Endothelial cell of umbilical vein (primary cell): ENCODE data around the gene SPON2. TPM values are rescaled to one million over a fixed set of nuclear protein-coding genes. Genes with fewer than 3 reads are reported as not detected.

Source experiments
- BruUV-seq: library from RNA; stranded (reverse); fragments of 400-500 nt; replicated peaks from 2 replicates; lab custom pipeline; 2021; lab: Mats Ljungman, UMichigan
- CTCF ChIA-PET: fragments of 300-600, 350-600 bp; sonication (Branson Sonifier 250); formaldehyde crosslinking; loops from one replicate; lab custom pipeline; 2021; ENCODE audit warnings: antibody characterized with exemption, inconsistent platforms; lab: Charles Lee
- POLR2A ChIA-PET: fragments of 300-600, 350-600 bp; sonication (Branson Sonifier 250); formaldehyde crosslinking; loops from one replicate; lab custom pipeline; 2021; ENCODE audit warnings: antibody characterized with exemption, inconsistent platforms; lab: Charles Lee
- DNase-seq: peaks from one replicate; pipeline ENCODE4 v3.0.0-alpha.2; 2011; ENCODE audit warnings: low read depth, low spot score
- FAIRE-seq: peaks from 2 replicates; lab custom pipeline; 2011; peaks lifted over from hg19 to GRCh38; lab: Jason Lieb, UNC
- H2AFZ ChIP-seq: 2 replicates; pipeline ENCODE4 v1.6.0; 2012; ENCODE audit warnings: low read depth, low read length, control low read depth, inconsistent platforms
- H3K27ac ChIP-seq: 2 replicates; pipeline ENCODE4 v1.5.1; 2011; ENCODE audit warnings: low read depth, mild to moderate bottlenecking, control low read depth, low read length, moderate library complexity; ENCODE audit not compliant: insufficient read depth
- H3K27me3 ChIP-seq, 2 experiments: 2 replicates each; pipeline versions ENCODE4 v1.6.0 to v1.6.1; 2011; ENCODE audit warnings: low read length in 2 of 2, mixed read lengths in 1 of 2; ENCODE audit not compliant: control insufficient read depth in 2 of 2, insufficient read depth in 2 of 2
- H3K36me3 ChIP-seq, 2 experiments: 2 replicates in 1 of 2; 3 replicates in 1 of 2; pipeline ENCODE4 v1.5.1; 2011; ENCODE audit warnings: low read length in 2 of 2, mild to moderate bottlenecking in 1 of 2, moderate library complexity in 1 of 2; ENCODE audit not compliant: control insufficient read depth in 2 of 2, insufficient read depth in 2 of 2; ENCODE audit errors: extremely low read depth in 1 of 2
- H3K4me1 ChIP-seq: 3 replicates; pipeline ENCODE4 v1.5.1; 2011; ENCODE audit warnings: mild to moderate bottlenecking, low read length; ENCODE audit not compliant: control insufficient read depth, insufficient read depth; ENCODE audit errors: extremely low read depth
- H3K4me2 ChIP-seq: 2 replicates; pipeline ENCODE4 v1.6.1; 2011; ENCODE audit warnings: low read length, control low read depth, mixed read lengths; ENCODE audit not compliant: insufficient read depth
- H3K4me3 ChIP-seq, 3 experiments: fragments of 200-600 bp in 1 of 3; sonication (generic), shearing (Covaris generic) in 1 of 3; replicated peaks in 1 of 3; 2 replicates each; pipeline ENCODE4 v1.5.1; 2011 to 2016; ENCODE audit warnings: control low read depth in 3 of 3, low read length in 3 of 3, mild to moderate bottlenecking in 2 of 3, inconsistent platforms in 1 of 3, low read depth in 1 of 3, moderate library complexity in 1 of 3; ENCODE audit not compliant: insufficient read depth in 1 of 3
- H3K79me2 ChIP-seq: 2 replicates; pipeline ENCODE4 v1.6.0; 2012; ENCODE audit warnings: low read length, inconsistent platforms; ENCODE audit not compliant: control insufficient read depth, insufficient read depth
- H3K9ac ChIP-seq: replicated peaks from 2 replicates; pipeline ENCODE3; 2011; ENCODE audit warnings: low read length, control low read depth; ENCODE audit not compliant: insufficient read depth; ENCODE audit errors: extremely low read depth
- H3K9me1 ChIP-seq: replicated peaks from 3 replicates; pipeline ENCODE4 v1.6.0; 2011; ENCODE audit warnings: mild to moderate bottlenecking, low read length; ENCODE audit not compliant: control insufficient read depth, insufficient read depth; ENCODE audit errors: extremely low read depth
- H3K9me3 ChIP-seq: replicated peaks from 2 replicates; pipeline ENCODE4 v1.5.1; 2012; ENCODE audit warnings: low read length, inconsistent platforms; ENCODE audit not compliant: control insufficient read depth, insufficient read depth
- H4K20me1 ChIP-seq: replicated peaks from 2 replicates; pipeline ENCODE3; 2011; ENCODE audit warnings: mild to moderate bottlenecking, low read length; ENCODE audit not compliant: control insufficient read depth, insufficient read depth; ENCODE audit errors: extremely low read depth
- CTCF ChIP-seq, 2 donors: IDR thresholded peaks; 1 replicate in 1 of 2; 2 replicates in 1 of 2; pipeline ENCODE4 v1.5.1; 2011; ENCODE audit warnings: low read length in 2 of 2, mild to moderate bottlenecking in 2 of 2, moderate library complexity in 2 of 2, control low read depth in 1 of 2, inconsistent platforms in 1 of 2, low read depth in 1 of 2; ENCODE audit not compliant: insufficient read depth in 1 of 2; ENCODE audit errors: extremely low read depth in 1 of 2
- EZH2 ChIP-seq: IDR thresholded peaks from 2 replicates; pipeline ENCODE4 v1.6.1; 2012; ENCODE audit warnings: borderline replicate concordance, low read depth, mild to moderate bottlenecking, moderate library complexity, low read length, inconsistent platforms; ENCODE audit not compliant: severe bottlenecking
- FOS ChIP-seq: IDR thresholded peaks from 2 replicates; pipeline ENCODE4 v1.6.1; 2011; ENCODE audit warnings: mild to moderate bottlenecking, low read length, moderate library complexity, borderline replicate concordance; ENCODE audit not compliant: insufficient read depth
- GATA2 ChIP-seq: IDR thresholded peaks from 2 replicates; pipeline ENCODE4 v1.7.0; 2011; ENCODE audit warnings: low read depth, mild to moderate bottlenecking, moderate library complexity, mixed read lengths, low read length; ENCODE audit not compliant: insufficient read length, insufficient read depth
- JUN ChIP-seq: IDR thresholded peaks from 2 replicates; pipeline ENCODE4 v1.6.1; 2011; ENCODE audit warnings: borderline replicate concordance, low read depth; ENCODE audit not compliant: insufficient read length, insufficient read depth
- MYC ChIP-seq: IDR thresholded peaks from one replicate; pipeline ENCODE4 v1.6.1; 2011; ENCODE audit warnings: mild to moderate bottlenecking, low read depth, low read length
- POLR2A ChIP-seq: IDR thresholded peaks from 2 replicates; pipeline ENCODE4 v1.6.1; 2012; ENCODE audit warnings: low read depth, mild to moderate bottlenecking, control low read depth, low read length
- POLR2AphosphoS5 ChIP-seq: IDR thresholded peaks from 2 replicates; pipeline ENCODE4 v1.6.1; 2012; ENCODE audit warnings: low read depth, mild to moderate bottlenecking, control low read depth, low read length, moderate library complexity; ENCODE audit not compliant: insufficient read depth
- dilution Hi-C: fragments of 300-500 bp; cut with MboI; formaldehyde crosslinking; loops from one replicate; pipeline ENCODE4 v1.15.0; 2019; ENCODE audit warnings: low sequenced_read_pairs; ENCODE audit not compliant: extremely low pct_ligation_motif_present
- intact Hi-C: fragments of 100-400 bp; cut with micrococcal nuclease; formaldehyde crosslinking; loops from one replicate; pipeline ENCODE4 v1.10.0; 2022
- polyA plus RNA-seq, 4 experiments: library from polyadenylated mRNA; depleted of rRNA in 3 of 4; stranded (reverse) in 3 of 4; unstranded in 1 of 4; fragments of >200 nt; gene quantifications; 2 replicates each; pipeline versions ENCODE4 v1.2.1 to v1.2.3, GENCODE V29; 2011 to 2012; ENCODE audit warnings: missing spikeins in 1 of 4
- total RNA-seq: library from RNA; stranded (reverse); gene quantifications from 2 replicates; pipeline ENCODE4 v1.2.3, GENCODE V29; 2021
- TF ChIP-seq, protein P1 (sequence below): IDR thresholded peaks from 2 replicates; pipeline ENCODE4 v1.6.1; 2011; ENCODE audit not compliant: insufficient read depth, insufficient read length

Gene SPON2
- total and polyA plus RNA-seq, 2 donors (not counting 3 experiments of a cell fraction or from before 2014, with no cell fraction given), result 0.04 TPM; not detected in 1

DNA sequence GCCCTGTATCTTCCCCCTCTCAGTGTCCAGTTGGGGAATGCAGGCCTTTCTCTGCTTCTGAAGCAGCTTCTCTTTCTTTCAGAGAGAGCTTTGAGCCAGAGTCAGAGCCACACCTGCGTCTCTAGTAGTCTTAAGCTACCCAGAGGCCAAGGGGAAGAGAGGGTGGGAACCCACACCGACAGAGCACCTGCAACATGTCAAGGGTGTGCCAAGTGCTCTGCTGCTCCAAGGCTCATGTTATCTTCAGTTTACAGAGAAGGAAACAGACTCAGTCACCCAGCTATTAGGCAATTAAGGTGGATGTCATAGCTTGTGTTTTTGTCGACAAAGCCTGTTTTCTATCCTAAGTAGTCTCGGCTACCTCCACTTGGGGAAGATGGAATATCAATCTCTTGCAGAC, 36.3 kb downstream of the SPON2 start:
- no TSS peak for BruUV-seq
- intact Hi-C loops, result no loop called here
- no peak for FAIRE-seq
- Histone ChIP-seq H3K27me3 (peaks cover 7 to 8% of the 10 kb centered on the region in 2 experiments), H4K20me1 (no peaks in the 10 kb centered on the region), H3K79me2 (no peaks in the 10 kb centered on the region), H3K9me3 (no peaks in the 10 kb centered on the region), H3K9ac (no peak overlapping the region), H3K27ac (no peak overlapping the region), H3K9me1 (no peaks in the 10 kb centered on the region), H2AFZ (no peak overlapping the region), H3K4me3 (no peak overlapping the region), H3K4me2 (no peak overlapping the region), H3K4me1 (no peaks in the 10 kb centered on the region), H3K36me3 (no peaks in the 10 kb centered on the region)
- dilution Hi-C loops, result no loop called here
- ChIA-PET POLR2A (interaction anchor here (0.5 to 0.6 kb wide), 2 partner anchors 25 to 60 kb away, joined by 4 read pairs; no protein-coding TSS in a partner anchor), CTCF (interaction anchor here (1.1 kb wide), 1 partner anchor 132 kb away, joined by 3 read pairs; no protein-coding TSS in a partner anchor)
- no peak for DNase-seq
- TF ChIP-seq CTCF (IDR thresholded peaks at IDR 0.05; ENCODE audit: extremely low read depth in 1 of 2, insufficient read depth in 1 of 2, low read depth in 1 of 2, low read length in 2 of 2) (no peak), MYC (no peak), POLR2A (no peak), GATA2 (no peak), POLR2AphosphoS5 (no peak), EZH2 (no peak), JUN (no peak), FOS (no peak)
- TF ChIP-seq, protein P1, sequence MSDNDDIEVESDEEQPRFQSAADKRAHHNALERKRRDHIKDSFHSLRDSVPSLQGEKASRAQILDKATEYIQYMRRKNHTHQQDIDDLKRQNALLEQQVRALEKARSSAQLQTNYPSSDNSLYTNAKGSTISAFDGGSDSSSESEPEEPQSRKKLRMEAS, result no peak
